Forelimb muscle (tissue), 1 donor: ENCODE measurements around the gene MARVELD1. TPM values are rescaled to one million over a fixed set of nuclear protein-coding genes. Genes with fewer than 3 reads are reported as not detected.
"Not testable (repeated sequence)": the region's sequence is repeated elsewhere in the genome, so short reads cannot be mapped to it uniquely, and the experiment has no call there.

Source experiments
- DNase-seq: peaks from one replicate; pipeline ENCODE4 v3.0.0-alpha.2; 2013; ENCODE audit warnings: low read depth
- polyA plus RNA-seq: library from polyadenylated mRNA; unstranded; fragments of 120-200 nt; gene quantifications from one replicate; pipeline ENCODE4 v1.2.1, GENCODE V29; 2013; ENCODE audit not compliant: insufficient read length

Gene MARVELD1
- polyA plus RNA-seq, 1 donor: 37.1 TPM

DNA sequence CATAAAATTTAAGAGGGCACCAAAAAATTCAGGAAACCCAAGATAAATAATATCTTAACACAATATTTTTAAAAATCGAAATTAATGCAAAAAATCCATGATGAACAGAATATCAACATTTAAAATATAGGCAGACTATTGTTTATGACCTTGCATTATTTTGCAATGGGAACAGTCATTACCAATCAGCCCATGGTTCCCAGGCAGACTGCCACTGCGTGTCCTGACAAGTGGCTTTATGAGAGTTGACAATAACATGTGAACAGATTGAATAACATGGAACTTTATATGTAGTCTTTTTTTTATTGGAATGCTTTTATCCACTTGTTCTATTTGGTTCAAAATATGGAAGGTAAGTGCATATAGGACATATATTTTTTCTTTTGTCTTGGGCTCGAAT lies 23.4 kb upstream of the MARVELD1 start:
- no peak for DNase-seq

- not testable (repeated sequence) for DNase-seq
Observed at GRCh38 chr10:97698072-97698655, 15.4 kb upstream of the MARVELD1 start.

DNA sequence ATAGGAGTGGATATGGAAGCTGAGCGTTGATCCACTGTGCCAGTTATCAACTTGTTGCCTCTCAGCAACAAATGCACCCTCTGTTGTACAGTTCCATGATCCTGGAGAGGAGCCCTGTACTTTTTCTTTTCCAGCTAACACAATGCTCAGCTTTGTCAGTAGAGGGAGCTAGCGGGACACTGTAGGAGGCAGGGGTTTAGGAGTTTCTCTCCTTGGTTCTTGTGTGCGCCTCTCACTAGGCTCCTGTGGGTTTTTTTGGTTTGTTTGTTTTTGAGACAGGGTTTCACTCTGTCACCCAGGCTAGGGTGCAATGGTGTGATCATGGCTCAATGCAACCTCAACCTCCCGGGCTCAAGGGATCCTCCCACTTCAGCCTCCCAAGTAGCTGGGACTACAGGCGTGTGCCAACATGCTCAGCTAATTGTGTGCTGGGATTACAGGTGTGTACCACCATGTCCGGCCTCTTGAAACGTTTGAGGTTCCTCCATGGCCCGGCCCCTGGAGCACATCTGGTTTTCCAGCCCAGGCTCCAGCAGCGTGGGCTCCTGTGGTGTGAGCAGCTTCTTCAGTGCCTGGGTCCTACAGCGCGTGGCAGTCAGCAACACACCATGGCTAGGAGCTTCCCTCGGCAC lies 12.0 kb upstream of the MARVELD1 start:
- peak; percentile 57 for DNase-seq

DNA sequence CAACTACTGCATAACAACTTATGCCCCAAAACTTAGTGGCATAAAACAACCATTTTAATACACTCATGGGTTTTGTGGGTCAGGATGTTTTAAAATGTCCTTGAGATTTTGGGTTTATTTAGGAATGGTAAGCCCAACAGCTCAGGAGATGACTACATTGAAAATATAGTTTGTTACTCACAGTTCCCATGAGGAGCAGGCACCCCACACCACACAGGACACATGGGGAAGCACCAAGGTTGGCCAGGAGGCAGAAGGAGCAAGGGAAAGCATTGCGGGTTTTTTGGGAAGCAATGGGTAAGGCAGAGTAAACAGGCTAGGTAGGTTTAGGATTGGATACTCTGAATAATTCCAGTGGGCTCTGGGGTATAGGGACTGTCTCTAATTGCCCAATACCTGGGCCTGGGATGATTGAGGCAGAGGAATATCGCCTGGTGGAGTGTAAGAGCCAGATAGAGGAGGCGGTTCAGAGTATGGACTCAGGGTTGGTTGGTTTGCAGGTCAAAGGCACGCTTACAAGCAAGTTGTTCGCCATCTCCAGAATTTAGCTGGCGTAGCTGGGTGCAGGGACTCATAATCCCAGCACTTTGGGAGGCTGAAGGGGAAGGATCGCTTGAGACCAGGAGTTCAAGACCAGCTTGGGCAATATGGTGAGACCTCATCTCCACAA lies 10.0 kb upstream of the MARVELD1 start:
- DNase-seq: no peak

DNA sequence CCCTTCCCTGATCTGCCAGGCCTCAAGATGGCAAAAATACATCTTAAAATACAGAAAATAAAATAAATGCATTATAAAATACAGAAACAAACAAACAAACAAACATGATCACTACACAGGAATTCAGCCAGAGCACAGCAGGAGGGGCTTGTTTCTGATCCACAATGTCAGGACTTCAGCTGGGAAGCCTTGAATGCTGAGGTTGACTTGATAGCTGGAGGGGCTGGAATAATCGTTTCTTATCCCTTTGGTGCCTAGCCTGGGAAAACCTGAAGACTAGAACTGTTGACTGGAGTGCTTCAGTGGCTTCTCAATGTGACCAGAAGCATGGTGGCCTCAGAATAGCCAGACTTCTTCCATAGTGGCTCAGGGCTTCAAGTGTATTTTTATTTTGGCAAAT lies 9.2 kb upstream of the MARVELD1 start:
- no peak for DNase-seq

DNA sequence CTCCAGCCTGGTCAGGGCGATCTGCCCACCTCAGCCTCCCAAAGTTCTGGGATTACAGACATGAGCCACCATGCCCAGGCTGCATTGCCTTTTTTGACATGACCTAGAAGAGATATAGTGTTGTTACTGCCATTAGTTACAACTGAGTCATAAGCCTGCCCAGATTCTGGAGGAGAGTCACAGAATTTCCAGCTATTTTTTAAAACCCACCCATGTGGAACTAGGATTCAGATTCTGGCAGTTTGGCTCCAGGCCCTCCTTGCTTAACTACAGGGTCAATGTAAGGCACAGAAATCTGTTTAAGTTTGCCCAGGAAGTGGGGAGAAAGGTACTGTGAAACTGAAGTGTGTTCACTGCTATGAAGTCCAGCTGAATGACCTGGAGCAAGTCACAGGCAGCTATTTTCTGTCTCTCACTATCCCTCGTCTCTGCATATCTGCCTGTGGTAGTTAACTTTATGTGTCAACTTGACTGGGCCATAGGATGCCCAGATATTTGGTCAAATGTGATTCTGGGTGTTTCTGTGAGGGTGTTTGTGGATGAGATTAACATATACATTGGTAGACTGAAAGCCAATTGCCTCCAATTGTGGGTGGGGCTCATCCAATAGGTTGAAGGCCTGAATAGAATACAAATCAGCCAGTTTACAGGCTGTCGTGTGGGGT lies 8.4 kb upstream of the MARVELD1 start:
- no peak for DNase-seq

GRCh38 chr10:97707134-97707861 lies 6.2 kb upstream of the MARVELD1 start:
- no peak for DNase-seq

- no peak for DNase-seq
Observed at GRCh38 chr10:97708167-97708566, 5.4 kb upstream of the MARVELD1 start.

DNA sequence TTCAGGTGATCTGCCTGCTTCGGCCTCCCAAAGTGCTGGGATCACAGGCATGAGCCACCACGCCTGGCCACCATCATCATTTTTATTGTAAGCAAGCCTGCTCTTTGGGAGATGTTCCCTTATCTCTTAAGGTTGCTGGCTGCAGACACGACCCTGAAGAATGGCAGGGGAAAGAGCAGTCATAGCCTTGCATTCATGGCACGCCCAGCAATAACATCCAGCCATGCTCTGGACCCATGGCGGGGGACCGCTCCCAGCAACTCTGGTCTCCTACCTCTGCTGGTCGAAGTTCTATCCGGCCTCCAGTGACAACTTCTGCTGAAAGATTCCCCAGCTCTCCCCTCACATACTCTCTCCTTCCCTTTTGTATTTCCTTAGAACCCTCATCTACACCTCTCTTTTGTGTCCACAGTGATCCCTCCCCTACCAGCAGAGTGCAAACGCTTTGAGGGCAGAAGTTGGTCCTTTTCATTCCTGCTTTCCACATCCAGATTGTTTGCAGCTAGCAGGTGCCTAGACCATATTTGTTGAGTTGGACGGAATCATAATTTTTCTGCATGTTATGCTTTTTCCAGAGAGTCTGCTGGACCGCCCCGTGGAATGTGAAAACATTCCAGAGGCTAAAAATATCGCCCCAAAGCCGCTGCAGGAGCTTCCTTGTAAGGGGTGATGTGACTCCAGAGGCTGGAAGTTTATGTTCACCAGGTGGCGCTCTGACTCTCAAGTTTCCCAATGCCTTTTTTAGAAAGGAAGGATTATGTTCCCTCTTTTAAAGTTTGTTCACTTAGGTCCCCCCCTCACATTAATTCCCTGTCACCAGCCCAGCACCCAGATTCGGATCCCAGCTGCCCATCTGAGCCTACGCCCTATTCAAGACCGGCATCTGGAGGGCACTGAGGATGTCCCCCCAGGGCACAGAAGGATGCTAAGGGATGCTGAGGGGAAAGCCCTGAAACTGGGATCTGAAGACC lies 4.3 kb upstream of the MARVELD1 start:
- peak; percentile 80 for DNase-seq

DNA sequence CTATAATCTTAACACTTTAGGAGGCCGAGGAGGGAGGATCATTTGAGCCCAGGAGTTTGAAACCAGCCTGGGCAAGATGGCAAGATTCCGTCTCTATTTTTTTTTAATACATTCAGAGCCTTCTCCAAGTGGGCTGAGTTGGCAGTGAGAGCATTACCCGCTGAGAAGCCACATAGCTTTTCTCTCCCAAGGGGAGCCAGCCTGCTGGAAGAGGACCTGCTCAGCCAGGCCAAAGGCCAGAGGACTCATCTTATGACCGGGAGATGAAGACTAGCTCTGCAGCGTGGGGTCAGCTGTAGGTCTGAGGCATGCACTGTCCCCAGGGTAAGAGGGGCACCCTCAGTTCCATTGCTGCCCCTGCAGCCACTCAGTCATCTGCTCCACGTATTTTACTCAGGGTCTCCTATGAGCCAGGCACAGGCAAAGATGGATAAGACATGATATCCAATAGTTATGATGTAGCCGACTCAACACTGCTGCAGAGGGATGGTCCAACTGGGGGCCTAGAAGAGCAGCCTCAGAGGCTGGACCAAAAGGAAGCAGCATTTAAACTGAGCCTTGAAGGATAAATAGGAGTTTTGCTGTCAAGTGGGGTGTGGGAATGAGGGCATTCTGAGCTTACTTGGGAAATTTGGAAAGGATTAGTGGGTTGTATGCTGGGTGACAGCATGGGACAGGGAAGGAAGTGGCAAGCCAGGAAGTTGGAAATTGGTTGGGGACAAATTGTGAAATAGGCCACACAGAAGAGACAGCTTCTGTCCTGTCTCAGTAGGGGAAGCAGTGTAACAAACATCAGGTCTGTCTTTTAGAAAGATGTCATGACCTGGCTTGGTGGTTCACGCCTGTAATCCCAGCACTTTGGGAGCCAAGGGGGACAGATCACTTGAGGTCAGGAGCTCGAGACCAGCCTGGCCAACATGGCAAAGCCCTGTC lies 1.6 kb upstream of the MARVELD1 start:
- DNase-seq: no peak

GRCh38 chr10:97713826-97714400 lies 383 bp downstream of the MARVELD1 start:
- no peak for DNase-seq

DNA sequence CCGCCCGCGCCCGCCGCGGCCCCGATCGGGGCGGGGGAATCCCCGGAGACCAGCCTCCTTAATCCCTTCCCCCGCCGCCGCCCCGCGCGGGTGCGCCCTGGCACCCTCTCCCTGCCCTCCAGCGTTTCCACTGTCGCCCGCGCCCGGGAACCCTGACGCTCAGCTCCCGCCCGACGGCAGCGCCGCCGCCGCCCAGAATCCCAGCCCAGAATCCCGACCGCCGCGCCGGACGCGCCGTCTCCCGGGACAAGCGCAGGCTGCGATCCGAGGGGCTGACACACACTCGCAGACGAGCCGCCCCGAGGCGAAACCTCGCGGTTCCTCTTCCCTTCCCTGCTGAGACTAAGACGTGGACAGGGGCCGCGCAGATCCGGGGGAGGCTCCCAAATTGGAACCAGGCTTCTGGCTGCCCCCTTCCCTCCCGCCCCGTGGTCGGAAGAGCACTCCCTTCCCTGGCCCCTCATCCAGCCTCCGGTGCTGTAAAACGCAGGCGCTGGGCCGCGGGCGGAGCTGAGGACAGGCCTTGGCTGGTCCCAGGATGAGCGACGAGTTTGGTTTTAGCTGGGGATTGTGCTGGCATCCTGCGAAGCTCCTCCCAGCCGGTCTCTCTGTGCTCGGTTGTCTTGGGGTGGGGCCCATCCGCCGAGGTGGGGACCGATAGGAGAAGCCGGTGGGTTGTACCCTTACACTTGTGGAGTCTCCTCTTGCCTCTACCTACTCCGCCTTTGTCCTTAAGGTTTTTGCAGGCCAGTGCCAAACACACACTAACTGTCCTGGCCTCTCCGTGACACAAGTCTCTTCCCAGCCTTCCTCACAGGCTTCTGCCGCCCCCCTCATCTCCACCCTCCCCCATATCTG lies 1.1 kb downstream of the MARVELD1 start:
- DNase-seq: peak; percentile 58

GRCh38 chr10:97715259-97715874 lies 1.8 kb downstream of the MARVELD1 start:
- no peak for DNase-seq

- DNase-seq: no peak
Observed at GRCh38 chr10:97717627-97718026, 4.1 kb downstream of the MARVELD1 start.

- no peak for DNase-seq
Observed at GRCh38 chr10:97718178-97718577, 4.6 kb downstream of the MARVELD1 start.

DNA sequence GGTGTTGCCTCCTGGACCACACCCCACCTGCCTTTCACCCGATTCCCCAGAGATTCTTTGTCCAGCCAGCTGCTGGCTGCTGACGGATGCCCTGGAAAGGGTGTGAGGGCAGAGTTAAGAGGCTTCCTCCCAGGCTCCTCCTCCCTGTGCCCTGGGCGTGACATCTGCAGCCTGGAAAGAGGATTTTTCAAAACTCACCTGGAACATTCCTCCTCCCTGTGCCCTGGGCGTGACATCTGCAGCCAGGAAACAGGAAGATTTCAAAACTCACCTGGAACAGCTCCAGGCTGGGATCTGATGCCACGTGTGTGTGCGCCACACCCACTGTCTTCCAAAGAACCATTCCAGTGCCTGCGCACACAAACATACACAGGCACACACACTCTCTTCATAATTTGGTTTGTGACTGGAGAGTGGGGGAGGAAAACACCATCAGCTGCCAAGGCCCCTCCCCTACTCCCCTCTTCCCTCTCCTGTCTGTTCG lies 5.2 kb downstream of the MARVELD1 start:
- no peak for DNase-seq

GRCh38 chr10:97719602-97720001 lies 6.1 kb downstream of the MARVELD1 start:
- DNase-seq: no peak
